A549 treated with CORT108297 at 1 μM for 4 hours (cell line): Measurements from ENCODE around the gene GRID2IP. TPM values are rescaled to one million over a fixed set of nuclear protein-coding genes. Genes with fewer than 3 reads are reported as not detected.

Experiments used
- total RNA-seq: library from RNA; stranded (reverse); fragments of 200-300 nt; extraction: Qiagen RNA extraction; gene quantifications from 5 replicates; pipeline ENCODE4 v1.2.3, GENCODE V29; 2022

Gene GRID2IP
- total RNA-seq: 0.02 TPM in 1 of 5 replicates, not detected in the others

DNA sequence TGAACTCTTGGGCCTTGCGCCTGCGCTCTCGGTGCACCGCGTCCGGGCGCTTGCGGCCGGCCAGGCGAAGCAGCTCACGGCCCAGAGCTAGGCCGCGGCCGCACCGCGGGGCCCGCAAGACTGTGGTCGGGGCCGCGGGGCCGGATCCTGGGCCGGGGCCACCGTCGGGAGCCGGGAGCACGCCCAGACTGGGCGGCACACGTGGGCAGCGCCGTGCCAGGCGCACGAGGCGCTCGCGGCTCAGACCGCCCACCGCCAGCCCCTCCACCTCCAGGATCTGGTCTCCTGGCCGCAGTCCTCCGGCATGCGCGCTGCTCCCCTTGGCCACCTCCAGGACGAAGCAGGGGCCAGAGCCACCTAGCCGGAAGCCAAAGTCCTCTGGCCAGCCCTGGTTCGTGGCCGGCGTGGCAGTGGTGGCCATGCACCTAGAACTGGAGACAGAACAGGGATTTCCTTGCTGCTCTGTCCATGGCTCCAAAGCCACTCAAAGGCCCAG lies at the start of gene GRID2IP:
Gene GRID2IP, minus strand, starts transcription at position 446 of the 496 bp plus-strand sequence. Its CDS starts 25 bp downstream, at position 421.

DNA sequence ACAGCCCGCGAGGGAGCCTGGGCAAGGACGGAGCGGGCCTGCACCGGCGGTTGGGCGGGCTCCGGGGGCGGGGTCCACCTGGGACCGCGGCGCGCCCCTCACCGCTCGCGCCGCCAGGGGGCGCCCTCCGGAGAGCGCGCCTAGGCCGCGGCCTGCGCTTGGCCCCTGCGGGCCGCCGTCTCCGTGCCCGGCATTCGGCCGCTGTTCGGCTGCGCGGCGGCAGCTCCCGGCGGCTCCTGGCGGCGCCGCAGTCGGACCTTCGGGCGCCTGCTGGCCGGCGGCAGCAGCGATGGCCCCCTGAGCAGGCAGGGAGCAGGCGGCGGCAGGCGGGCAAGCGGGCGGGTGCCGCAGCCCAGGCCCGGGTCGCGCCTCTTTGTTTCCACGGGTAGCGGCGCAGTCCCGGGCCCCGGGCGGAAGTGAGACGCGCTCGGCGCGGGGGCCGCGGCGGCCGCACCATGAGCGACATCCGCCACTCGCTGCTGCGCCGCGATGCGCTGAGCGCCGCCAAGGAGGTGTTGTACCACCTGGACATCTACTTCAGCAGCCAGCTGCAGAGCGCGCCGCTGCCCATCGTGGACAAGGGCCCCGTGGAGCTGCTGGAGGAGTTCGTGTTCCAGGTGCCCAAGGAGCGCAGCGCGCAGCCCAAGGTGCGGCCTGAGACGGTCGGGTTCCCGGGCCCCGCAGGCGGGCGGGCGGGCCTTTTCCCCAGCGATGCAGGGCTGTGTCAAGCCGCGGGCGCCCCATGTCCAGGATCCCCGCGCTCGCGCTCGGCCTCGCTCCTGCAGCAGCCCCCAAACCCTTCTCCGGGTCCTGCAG lies 38.8 kb upstream of the GRID2IP start, which contains the start of gene INTS15:
Gene INTS15, plus strand, starts transcription at position 193 of the 816 bp plus-strand sequence. Its CDS starts 263 bp downstream, at position 456.

DNA sequence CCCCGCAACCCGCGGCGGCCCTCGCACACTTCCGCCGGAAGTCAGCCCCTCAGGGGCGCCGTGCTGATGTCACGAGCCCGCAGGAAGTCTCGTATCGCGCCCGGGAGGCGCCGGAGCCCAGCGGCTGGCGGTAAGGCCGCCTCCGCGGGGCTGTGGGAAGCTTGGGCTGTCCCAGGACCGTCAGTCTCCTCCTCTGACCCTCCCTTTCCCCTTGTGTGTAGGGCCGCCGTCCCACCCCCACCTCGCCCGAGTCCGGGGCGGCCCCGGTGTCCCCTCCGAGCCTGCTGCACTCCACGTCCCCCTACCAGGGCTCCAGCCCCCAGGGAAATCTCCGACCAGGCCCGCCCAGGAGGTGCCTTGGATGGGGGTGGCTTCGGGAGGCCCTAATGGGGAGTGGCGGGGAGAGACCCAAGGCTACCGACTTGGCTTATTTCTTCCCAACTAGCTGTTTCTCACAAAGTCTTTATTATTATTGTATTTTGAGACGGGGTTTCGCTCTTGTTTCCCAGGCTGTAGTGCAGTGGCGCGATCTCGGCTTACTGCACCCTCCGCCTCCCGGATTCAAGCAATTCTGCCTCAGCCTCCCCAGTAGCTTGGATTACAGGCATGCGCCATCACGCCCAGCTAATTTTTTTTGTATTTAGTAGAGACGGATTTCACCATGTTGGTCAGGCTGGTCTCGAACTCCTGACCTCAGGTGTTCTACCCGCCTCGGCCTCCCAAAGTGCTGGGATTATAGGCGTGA lies 26.3 kb upstream of the GRID2IP start, which contains the start of gene ZDHHC4:
Gene ZDHHC4, plus strand, starts transcription at position 86 of the 745 bp plus-strand sequence. CDS start 3,108 bp downstream, outside the sequence.

DNA sequence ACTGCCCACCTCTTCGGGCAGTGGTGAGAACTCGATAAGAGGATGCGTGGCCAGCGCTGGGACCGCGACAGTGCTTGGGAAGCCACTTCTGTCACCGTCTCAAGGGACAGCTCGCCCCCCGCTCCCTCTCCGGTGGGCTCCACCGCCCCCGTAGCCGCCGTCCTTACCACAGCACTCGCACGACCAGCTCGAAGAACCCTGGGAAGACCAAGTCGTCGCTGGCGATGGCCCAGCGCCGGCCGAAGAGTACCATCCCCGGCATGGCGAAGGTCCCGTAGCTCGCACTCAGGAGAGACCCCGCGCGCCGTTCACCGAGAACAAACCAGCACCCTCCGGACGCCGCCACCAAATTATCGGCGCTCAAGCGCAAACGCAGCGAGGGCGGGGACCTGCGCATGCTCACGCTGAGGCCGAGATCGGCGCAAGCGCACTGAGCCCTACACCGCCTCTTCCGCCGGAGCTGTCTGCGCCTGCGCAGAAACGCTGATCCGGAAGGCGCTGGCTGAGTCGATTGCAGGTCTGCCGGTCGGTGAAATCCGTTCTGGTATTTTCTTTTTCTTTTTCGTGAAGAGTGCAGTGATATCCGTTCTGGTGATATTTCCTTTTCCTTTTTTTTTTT lies 103.6 kb downstream of the GRID2IP start, which contains the start of gene DAGLB:
Gene DAGLB, minus strand, starts transcription at position 374 of the 619 bp plus-strand sequence. Its CDS starts 112 bp downstream, at position 262.

Other genes with a start within 250 kb of the GRID2IP start
- 13.1 to 16.1 TPM (median 13.9 TPM) in 5 replicates for gene FAM220A, start 202.5 kb downstream of the GRID2IP start, total RNA-seq
- 284 to 387 TPM (median 374 TPM) in 5 replicates for gene RAC1, start 176.9 kb downstream of the GRID2IP start, total RNA-seq
- 22.1 to 27.5 TPM (median 26.5 TPM) in 5 replicates for gene DAGLB, start 103.5 kb downstream of the GRID2IP start, total RNA-seq
- gene KDELR2, start 67.3 kb downstream of the GRID2IP start, total RNA-seq: 131 to 145 TPM (median 140 TPM) in 5 replicates
- 43.7 to 53.1 TPM (median 48.6 TPM) in 5 replicates for gene ZDHHC4, start 26.0 kb upstream of the GRID2IP start, total RNA-seq
- 23.5 to 28.0 TPM (median 26.3 TPM) in 5 replicates for gene INTS15, start 38.6 kb upstream of the GRID2IP start, total RNA-seq
- 1.8 to 2.9 TPM (median 2.2 TPM) in 5 replicates for gene ZNF853, start 64.1 kb upstream of the GRID2IP start, total RNA-seq
- 8.4 to 15.0 TPM (median 13.6 TPM) in 5 replicates for gene ZNF316, start 85.9 kb upstream of the GRID2IP start, total RNA-seq
- gene ZNF12, start 155.5 kb upstream of the GRID2IP start, total RNA-seq: 8.8 to 12.2 TPM (median 9.4 TPM) in 5 replicates
- gene RSPH10B2, start 202.6 kb upstream of the GRID2IP start, total RNA-seq: 0.04 to 0.10 TPM (median 0.07 TPM) in 5 replicates